ENCODE results near the gene LCP1. TPM values are rescaled to one million over a fixed set of nuclear protein-coding genes. Genes with fewer than 3 reads are reported as not detected.

Gene LCP1
- total RNA-seq, 1 experiment from 2014 or later, result 1.5 TPM

GRCh38 chr13:46094478-46094877, 87.5 kb downstream of the LCP1 start:
- H3K27me3 ChIP-seq (ENCODE audit: control insufficient read depth, insufficient read depth, low read length), result no peaks in the 10 kb centered on the region
- TF ChIP-seq SIN3A (IDR thresholded peaks at IDR 0.05; ENCODE audit: borderline replicate concordance, insufficient read depth, low read depth, low read length), result no peak
- H3K36me3 ChIP-seq (ENCODE audit: control insufficient read depth, insufficient read depth, low read length), result no peaks in the 10 kb centered on the region
- ChIA-PET CTCF (no interaction called here), POLR2A (no interaction called here)
- in situ Hi-C loops (cut with HindIII; ENCODE audit: low pct_unique_long_range_greater_than_20kb, low sequenced_read_pairs), result no loop called here
- DNase-seq (ENCODE audit: low read depth, low spot score) (no peak), ATAC-seq (no peak)
- no peak overlapping the region for H3K27ac ChIP-seq (ENCODE audit: low read length)
- intact Hi-C loops (cut with micrococcal nuclease; ENCODE audit: unreplicated experiment), result no loop called here
- no peak overlapping the region for H3K4me3 ChIP-seq (ENCODE audit: low read depth in 2 of 2, low read length in 2 of 2)
- no TSS peak for BruUV-seq (replicated peaks)
- no peaks in the 10 kb centered on the region for H3K9me3 ChIP-seq (ENCODE audit: control insufficient read depth, insufficient read depth, low read depth, low read length)
- no peaks in the 10 kb centered on the region for H3K4me1 ChIP-seq (ENCODE audit: control insufficient read depth, insufficient read depth, low read length)

- no peak for DNase-seq (ENCODE audit: low read depth, low spot score)
These were observed 93.0 kb downstream of the LCP1 start for GRCh38 chr13:46088821-46089562.

GRCh38 chr13:46087481-46087880, 94.5 kb downstream of the LCP1 start:
- TF ChIP-seq REST (IDR thresholded peaks at IDR 0.05; ENCODE audit: insufficient read depth in 1 of 2, low read depth in 2 of 2, low read length in 1 of 2) (no peak), POLR2AphosphoS5 (IDR thresholded peaks at IDR 0.05; ENCODE audit: low read depth, low read length) (no peak)
- CTCF ChIA-PET, result no interaction called here
- Histone ChIP-seq H3K9me3 (ENCODE audit: control insufficient read depth, insufficient read depth, low read depth, low read length) (no peaks in the 10 kb centered on the region), H3K27ac (ENCODE audit: low read length) (no peak overlapping the region), H3K4me1 (ENCODE audit: control insufficient read depth, insufficient read depth, low read length) (no peaks in the 10 kb centered on the region), H3K4me3 (ENCODE audit: low read depth in 2 of 2, low read length in 2 of 2) (no peak overlapping the region), H3K27me3 (ENCODE audit: control insufficient read depth, insufficient read depth, low read length) (no peaks in the 10 kb centered on the region; the same call in 1 of the 2 replicates), H3K36me3 (ENCODE audit: control insufficient read depth, insufficient read depth, low read length) (no peaks in the 10 kb centered on the region)
- ATAC-seq (no peak), DNase-seq (ENCODE audit: low read depth, low spot score) (no peak)
- intact Hi-C loops (cut with micrococcal nuclease; ENCODE audit: unreplicated experiment), result no loop called here
- in situ Hi-C loops (cut with HindIII; ENCODE audit: low pct_unique_long_range_greater_than_20kb, low sequenced_read_pairs), result no loop called here
- POLR2A ChIA-PET, result interaction anchor here (0.6 kb wide), 1 partner anchor 639 kb away, joined by 3 read pairs; no protein-coding TSS in a partner anchor
- no TSS peak for BruUV-seq (replicated peaks)

More at GRCh38 chr13:46088821-46089562, 93.0 kb downstream of the LCP1 start:
- intact Hi-C loops (cut with micrococcal nuclease; ENCODE audit: unreplicated experiment) (no loop called here), in situ Hi-C loops (cut with HindIII; ENCODE audit: low pct_unique_long_range_greater_than_20kb, low sequenced_read_pairs) (no loop called here)
- Histone ChIP-seq H3K27ac (ENCODE audit: low read length) (no peak overlapping the region), H3K4me1 (ENCODE audit: control insufficient read depth, insufficient read depth, low read length) (no peaks in the 10 kb centered on the region), H3K27me3 (ENCODE audit: control insufficient read depth, insufficient read depth, low read length) (no peaks in the 10 kb centered on the region; the same call in 1 of the 2 replicates), H3K9me3 (ENCODE audit: control insufficient read depth, insufficient read depth, low read depth, low read length) (no peaks in the 10 kb centered on the region), H3K36me3 (ENCODE audit: control insufficient read depth, insufficient read depth, low read length) (no peaks in the 10 kb centered on the region), H3K4me3 (ENCODE audit: low read depth in 2 of 2, low read length in 2 of 2) (no peak overlapping the region)
- no peak for TF ChIP-seq CTCF (IDR thresholded peaks at IDR 0.05)
- ChIA-PET CTCF (no interaction called here), POLR2A (no interaction called here)
- no TSS peak for BruUV-seq (replicated peaks)
- no peak for ATAC-seq

Data from Panc1 (cell line).